Measurements from ENCODE around the gene HTT.
"Not testable (repeated sequence)": the region's sequence is repeated elsewhere in the genome, so short reads cannot be mapped to it uniquely, and the experiment has no call there.

Gene HTT

DNA sequence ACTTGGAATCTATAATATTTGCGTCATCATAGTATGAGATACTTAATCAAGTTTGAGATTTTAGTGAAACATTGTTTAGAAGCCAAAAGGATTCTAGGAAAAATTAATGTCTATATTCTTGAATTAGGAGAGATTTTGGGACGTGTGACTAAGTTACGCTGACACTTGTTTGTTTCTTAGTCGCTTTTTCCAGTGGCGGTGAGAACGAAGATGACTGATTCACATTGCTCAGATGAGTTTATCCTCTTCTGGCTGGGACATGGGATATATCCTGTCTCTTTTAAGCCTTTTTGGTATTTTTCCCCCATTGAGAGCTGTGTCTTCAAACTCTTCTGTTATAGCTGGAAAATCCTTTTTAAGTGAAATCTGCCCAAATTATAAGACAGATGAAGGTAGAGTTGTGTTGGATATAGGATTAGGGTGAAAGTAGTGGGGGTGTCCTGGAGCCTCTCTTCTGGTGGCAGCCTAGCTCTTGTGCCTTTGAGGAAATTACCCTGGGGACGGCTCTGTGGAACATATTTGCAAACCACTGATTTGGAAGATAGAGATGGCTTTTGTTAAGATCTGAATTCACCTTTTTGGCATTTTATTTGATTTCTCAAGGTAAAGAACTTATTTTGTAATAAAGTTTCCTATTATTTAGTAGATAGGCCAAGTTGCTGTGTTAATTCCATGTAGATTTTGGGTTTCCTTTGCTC is 49.7 kb downstream of the HTT start:
- no peak for DNase-seq

DNA sequence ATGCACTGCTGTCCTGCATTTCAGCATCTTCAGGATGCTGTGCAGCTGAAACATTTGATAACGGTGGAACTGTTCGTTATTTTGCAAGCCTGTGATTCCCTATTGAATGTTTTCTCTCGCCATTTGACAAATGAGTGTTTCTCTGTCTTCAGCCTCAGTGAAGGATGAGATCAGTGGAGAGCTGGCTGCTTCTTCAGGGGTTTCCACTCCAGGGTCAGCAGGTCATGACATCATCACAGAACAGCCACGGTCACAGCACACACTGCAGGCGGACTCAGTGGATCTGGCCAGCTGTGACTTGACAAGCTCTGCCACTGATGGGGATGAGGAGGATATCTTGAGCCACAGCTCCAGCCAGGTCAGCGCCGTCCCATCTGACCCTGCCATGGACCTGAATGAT is 52.6 kb downstream of the HTT start:
- DNase-seq = no peak

DNA sequence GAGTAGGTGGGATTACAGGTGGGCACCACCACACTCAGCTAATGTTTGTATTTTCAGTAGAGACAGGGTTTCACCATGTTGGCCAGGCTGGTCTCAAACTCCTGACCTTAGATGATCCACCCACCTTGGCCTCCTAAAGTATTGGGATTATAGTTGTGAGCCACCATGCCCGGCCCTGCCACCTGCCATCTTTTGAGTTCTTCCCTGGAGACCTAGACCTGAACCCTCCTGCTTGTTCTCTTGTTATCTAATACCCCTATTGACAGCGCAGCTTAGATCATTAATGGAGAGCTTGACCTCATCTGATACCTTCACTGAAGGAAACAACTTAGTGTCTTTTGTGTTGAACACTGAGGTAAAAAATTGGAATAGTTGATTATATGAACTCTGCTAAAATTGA is 53.6 kb downstream of the HTT start:
- DNase-seq = no peak

DNA sequence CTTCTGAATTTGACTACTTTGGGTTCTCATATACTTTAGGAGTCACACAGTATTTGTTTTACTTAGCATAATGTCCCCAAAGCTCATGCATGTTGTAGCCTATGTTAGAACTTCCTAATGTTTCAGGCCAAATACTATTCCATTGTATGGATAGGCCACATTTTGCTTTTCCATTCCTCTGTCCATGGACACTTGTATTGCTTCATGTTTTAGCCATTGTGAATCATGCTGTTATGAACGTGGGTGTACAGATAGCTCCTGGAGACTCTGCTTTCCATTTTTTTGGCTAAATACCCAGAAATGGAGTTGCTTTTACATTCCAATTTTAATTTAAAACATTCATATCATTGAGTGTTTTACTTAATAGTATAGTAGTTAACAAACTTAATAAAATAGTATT is 54.5 kb downstream of the HTT start:
- no peak for DNase-seq

DNA sequence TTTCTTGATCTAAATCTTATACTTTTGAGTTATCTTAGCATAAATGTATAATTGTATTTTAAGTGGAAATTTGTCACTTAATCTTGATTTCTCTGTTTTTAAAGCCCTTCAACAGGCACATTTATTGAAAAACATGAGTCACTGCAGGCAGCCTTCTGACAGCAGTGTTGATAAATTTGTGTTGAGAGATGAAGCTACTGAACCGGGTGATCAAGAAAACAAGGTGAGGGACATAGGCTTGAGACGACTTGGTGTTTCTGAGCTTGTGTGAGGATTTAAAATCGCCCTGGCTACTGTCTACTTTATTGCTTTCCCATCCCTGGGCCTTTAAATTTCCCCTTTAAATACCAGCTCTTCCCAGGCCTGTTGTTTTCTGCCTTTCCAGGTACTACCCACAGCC is 55.7 kb downstream of the HTT start:
- no peak for DNase-seq

DNA sequence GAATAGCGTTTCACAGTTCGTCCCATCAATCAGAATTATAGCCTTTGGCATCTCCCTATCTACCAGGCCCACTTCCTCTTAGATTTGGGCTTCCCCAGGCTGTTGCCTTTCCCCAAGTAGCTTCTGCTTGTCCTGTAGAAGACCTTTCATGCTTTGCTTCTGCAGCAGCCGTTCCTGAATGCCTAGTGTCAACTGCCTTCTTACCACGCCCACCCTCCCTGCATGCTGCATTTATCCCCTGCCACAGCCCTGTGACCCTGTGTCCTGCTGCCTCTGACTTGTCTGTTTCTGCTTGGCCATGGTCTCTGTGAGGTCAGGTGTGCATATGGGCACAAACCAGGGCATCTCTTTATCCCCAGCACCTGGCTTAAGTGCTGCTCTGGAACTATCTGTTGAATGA is 56.3 kb downstream of the HTT start:
- no peak for DNase-seq

DNA sequence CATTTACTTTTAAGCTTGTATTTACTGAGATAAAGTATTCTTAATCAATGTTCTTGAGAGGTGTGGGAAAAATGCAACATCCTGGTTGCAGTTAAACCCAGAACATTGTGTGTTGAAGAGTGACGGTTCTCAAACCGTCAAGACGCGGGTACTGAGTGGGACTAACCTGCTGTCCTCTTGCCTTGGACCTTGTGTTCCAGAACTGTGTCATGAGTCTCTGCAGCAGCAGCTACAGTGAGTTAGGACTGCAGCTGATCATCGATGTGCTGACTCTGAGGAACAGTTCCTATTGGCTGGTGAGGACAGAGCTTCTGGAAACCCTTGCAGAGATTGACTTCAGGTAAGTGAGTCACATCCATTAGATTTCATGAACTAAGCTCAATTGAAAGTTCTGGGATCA is 59.7 kb downstream of the HTT start:
- no peak for DNase-seq

DNA sequence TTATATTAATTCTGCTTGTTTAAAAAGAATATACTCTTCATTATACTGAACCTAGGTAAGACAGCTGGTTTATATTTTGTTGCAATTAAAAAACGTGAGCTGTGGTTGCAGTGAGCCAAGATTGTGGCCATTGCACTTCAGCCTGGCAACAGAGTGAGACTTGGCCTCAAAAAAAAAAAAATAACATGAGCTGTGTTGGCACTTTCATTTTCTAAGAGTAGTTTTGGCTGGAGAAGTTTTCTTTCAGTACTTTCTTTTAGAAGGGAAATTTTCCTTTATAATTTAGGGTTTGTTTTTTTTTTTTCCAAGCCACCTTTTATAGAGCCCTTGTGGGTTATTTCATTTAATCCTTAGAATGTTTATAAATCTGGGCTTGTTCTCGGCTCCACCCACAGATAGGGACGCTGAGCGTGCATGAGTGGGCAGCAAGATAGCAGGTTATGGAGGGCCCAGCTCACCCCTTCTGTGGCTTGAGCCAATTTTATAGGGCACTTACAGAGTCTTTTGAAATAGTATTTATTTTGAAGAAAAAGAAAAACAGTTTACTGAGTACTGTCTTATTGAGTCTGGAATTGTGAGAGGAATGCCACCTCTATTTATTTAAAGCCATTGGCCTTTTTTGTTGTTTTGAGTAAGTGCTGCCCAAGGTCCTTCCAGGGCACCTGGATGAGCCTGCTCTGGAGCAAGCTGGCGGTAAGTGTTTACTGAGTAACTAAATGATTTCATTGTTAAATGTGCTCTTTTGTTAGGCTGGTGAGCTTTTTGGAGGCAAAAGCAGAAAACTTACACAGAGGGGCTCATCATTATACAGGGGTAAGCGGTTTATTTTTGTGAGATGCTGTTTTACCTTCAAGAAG is 60.9 kb downstream of the HTT start:
- no peak for DNase-seq

DNA sequence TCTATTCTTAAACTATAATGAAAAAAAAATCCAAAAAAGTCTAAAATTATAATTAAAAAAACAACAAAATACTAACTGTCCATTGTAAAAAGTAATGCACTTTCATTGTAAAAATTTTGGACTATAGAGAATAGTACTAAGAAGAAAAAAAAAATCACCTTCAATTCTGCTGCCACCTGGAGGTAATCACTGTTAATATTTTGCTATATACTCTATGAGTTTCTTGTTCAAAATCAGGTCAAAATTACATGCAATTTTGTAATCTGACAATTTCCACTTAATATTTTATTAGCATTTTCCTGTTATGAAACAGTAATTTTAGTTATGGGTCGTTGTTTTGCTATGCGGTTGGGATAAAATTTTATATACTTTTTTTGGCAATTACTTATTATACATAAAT is 62.0 kb downstream of the HTT start:
- DNase-seq = no peak

DNA sequence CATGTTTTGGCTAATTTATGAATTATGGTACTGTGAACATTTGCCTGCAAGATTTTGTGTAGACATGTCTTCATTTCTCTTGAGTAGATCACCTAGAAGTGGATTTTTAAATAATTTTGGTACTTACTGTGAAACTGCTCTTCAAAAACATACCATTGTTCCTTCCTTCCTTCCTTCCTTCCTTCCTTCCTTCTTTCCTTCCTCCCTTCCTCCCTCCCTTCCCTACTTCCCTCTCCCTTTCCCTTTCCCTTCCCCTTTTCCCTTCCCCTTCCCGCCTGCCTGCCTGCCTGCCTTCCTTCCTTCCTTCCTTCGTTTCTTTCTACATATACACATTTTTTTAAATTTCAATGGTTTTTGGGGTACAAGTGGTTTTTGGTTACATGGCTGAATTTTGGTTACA is 63.4 kb downstream of the HTT start:
- DNase-seq = no peak

DNA sequence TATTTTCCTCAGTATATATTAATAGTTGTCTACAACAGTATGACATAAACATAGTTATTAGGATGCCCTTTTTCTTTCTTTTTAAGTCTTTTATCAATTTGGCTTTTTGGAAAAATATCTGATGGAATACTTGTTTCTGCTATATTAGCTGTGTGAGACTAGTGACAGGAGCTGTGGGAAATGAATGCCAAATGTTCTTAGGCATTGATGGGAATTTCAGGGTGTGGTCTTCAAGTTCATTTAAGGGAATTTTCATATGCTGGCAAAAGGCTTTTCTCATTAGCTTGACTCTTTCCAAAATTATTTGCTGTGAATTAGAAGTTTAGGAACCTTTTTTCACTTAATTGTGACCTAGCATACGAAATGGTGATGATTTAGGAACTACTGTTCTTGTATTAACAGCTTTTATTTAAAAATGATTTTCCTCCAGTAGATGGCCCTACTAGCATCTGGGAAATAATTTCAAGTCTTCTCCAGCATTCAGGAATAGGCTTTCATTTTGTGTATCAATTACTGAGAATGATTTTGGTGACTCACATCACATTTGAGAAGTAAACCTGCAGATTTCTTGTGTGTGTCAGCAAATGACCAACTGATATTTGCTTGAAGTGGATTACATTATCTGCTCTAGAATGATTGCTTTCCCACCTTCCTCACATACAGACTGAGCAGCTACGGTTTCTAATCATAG is 70.9 kb downstream of the HTT start:
- DNase-seq = no peak

DNA sequence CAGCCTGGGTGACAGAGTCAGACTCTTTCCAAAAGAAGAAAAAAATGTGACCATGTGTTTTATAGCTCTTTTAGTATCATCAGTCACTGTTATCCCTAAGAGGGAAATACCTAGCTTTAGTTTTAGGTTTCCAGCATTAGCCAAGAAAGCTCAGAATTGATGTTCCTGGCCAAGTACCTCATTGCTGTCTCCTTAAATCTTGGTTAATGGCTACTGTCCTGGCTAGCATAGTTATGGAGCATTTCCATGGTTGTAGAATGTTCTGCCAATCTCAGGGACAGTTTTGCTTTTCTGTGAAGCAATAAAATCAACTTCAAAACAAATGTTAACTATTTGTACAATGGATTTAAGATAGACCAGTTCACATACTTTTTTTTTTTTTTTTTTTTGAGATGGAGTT is 74.4 kb downstream of the HTT start:
- no peak for DNase-seq

DNA sequence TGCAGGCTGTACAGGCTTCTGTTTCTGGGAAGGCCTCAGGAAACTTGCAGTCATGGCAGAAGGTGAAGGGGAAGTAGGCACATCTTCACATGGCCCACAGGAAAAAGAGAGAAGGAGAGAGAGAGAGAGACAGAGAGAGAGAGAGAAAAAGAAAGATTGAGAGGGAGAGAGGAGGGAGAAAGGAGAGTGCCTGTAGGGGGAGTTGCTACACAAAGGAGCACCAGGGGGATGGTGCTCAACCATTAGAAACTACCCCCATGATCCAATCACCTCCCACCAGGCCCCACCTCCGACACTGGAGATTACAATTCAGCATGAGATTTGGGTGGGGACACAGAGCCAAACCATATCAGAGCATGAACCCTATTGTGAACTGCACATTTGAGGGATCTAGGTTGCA is 76.8 kb downstream of the HTT start:
- not testable (repeated sequence) for DNase-seq

DNA sequence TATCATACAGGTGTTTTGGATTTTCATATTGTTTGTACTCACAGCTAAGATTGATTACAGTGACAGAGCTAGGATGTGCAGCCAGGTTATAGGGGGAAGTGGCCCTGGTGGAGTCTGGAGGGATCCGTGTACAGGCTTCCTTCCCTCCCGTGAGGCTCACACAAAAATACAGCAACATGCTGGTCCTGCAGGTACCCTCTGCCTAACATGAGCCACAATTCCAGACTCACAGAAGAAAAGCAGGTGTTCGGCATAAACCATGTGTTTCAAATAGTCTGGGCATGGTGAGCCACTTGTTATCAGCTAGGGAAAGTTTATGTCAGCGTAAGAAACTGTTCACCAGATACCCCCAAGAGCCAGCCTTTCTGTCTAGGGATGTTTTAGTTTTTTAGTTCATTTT is 82.9 kb downstream of the HTT start:
- no peak for DNase-seq

DNA sequence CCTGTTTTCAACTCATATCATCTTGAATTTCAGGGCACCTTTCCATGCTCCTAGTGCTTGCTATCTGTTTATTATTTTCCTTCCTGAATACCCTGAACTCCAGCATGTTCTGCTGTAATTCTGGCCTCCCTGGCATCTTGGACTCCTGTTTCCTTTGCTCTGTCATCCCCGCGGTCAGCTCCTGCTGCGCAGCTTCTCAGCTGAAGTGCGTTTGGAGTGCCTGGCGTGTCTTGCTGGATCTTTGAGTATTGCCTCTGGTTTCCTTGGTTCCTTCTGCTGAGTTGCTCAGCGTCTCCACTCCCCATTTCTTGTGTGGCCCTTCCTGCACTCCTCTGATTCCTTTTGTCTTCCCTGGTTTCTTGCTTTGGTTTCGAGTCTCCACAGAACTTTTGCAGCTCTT is 84.4 kb downstream of the HTT start:
- DNase-seq = no peak

DNA sequence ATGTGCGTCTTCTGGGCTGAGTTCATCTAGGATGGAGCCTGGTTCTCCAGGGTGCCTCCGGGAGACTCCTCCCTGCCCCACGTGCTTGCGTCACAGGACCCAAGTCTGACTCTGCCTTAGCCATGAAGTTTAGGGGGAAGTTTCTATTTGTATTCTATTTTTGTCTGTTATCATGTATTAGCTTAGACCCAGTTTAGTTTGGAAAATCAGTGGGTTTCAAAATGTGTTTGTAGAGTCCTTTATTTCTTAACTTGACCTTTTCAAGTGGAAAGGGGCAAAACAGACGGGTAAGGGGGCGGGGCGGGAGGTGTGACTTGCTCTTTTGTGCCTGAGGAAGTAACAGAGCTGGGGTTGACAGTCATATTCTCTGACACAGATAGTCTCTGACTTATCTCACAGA is 86.0 kb downstream of the HTT start:
- no peak for DNase-seq

DNA sequence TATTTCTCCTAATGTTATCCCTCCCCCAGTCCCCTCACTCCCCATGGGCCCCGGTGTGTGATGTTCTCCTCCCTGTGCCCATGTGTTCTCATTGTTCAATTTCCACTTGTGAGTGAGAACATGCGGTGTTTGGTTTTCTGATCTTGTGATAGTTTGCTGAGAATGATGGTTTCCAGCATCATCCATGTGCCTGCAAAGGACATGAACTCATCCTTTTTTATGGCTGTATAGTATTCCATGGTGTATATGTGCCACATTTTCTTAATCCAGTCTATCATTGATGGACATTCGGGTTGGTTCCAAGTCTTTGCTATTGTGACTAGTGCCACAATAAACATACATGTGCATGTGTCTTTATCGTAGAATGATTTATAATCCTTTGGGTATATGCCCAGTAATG is 86.6 kb downstream of the HTT start:
- not testable (repeated sequence) for DNase-seq

DNA sequence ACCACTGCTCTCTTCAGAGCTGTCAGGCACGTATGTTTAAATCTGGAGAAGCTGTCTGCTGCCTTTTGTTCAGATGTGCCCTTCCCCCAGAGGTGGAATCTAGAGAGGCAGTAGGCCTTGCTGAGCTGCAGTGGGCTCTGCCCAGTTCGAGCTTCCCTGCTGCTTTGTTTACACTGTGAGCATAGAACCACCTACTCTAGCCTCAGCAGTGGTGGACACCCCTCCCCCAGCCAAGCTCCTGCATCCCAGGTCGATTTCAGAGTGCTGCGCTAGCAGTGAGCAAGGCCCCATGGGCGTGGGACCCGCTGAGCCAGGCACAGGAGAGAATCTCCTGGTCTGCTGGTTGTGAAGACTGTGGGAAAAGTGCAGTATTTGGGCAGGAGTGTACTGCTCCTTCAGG is 92.0 kb downstream of the HTT start:
- DNase-seq = not testable (repeated sequence)

DNA sequence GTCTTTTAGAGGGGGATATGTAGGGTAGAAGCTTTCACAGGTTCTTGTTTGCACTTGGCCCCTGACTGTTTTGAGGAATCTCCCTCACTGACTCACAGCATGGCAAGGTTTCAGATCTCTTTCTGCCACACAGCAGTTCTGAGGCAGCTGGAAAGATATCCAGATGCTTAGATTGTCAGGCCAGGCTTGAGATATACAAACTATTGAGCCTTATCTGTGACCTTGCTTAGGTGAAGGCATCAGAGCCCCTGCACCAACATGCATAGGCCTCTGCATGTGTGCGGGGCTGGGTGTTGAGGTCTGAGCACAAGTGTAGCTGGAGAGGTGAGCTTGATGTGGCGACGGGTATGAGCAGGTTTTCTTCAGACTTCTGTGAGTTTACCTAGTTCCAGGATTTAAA is 93.5 kb downstream of the HTT start:
- DNase-seq = no peak

DNA sequence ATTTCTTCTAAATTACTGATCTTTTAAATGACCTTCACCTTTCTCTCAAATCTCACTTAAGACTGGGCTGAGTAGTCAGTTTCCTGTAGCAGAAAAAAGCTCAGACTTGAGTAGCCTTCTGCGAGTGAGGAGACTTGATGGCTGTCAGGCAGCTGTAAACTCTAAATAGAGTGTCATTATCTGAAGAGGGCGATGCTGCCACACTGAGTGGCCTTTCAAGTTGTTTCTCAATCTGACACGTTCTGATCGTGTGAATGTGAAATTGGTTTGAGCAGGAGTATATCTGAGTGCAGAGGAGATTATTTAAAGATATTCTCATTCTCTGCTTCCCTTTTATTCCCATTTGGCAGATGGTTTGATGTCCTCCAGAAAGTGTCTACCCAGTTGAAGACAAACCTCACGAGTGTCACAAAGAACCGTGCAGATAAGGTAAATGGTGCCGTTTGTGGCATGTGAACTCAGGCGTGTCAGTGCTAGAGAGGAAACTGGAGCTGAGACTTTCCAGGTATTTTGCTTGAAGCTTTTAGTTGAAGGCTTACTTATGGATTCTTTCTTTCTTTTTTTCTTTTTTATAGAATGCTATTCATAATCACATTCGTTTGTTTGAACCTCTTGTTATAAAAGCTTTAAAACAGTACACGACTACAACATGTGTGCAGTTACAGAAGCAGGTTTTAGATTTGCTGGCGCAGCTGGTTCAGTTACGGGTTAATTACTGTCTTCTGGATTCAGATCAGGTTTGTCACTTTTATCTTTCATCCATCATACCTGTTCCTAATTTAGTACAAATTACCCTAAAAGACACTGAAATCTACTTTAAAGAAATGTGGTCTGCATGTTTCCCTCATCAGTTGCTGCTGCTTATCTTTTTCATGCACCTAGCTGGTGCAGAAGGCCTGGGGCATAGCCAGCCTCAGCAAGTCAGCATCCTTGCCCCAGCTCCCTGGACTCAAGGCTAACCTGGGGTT is 100.2 kb downstream of the HTT start:
- DNase-seq = no peak

DNA sequence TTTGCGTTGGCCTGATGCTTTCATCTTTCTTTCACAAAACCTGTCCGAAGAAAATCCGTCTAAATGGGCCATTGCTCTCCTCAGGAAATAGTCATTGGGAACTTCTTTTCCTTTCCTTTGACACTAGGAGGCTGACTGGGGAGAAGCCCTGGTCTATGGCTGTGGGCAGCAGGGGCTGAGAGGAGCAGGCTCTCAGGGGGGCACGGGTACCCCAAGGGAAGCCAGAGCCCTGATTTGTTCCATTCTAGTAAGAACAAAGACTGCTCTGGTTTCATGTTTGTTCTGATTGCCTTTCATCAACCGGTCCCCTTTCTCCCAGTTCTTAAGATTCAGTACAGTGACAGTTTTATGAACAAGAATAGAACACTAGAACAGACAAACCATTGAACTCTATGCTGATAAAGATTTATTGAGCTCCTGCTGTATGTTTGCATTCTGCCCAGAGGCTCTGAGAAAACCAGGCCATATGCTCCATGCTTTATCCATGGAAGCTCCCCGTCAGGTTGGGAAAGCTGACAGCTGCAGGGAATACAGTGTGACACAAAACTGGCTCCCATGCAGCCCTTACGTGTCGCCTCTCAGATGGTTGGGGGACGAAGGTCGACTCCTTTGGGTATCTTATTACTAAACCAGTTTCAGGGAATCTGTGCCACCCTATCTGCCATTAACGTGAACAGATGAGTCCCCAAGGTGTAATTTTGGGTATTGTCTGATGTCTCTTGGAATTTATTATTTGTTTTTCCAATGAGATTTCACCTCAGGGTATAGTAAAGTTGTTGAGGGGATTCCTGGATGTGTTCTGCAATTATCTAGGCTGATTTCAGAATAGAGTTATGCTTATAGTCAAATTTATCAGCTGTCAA is 102.1 kb downstream of the HTT start:
- no peak for DNase-seq

DNA sequence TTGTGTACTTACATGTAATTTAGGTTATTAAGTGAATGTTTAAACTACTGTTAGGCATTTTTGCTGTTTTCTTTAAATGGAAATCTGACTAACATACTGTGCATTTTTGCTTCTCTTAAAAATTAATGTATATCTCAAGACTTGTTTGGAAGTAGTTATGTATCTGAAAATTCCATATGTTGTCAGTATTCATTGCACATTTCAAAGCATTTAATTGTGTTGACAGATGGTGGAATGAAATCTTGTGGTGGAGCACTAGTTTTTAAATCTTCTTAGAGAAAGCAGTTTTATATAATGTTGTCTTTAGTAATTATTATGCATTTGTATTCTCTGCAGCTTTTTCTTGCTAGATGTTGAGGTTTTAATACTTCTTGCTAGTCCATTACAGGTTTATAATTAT is 102.9 kb downstream of the HTT start:
- no peak for DNase-seq
